ENCODE data around the gene ZNF30.

The ZNF30 gene

DNA sequence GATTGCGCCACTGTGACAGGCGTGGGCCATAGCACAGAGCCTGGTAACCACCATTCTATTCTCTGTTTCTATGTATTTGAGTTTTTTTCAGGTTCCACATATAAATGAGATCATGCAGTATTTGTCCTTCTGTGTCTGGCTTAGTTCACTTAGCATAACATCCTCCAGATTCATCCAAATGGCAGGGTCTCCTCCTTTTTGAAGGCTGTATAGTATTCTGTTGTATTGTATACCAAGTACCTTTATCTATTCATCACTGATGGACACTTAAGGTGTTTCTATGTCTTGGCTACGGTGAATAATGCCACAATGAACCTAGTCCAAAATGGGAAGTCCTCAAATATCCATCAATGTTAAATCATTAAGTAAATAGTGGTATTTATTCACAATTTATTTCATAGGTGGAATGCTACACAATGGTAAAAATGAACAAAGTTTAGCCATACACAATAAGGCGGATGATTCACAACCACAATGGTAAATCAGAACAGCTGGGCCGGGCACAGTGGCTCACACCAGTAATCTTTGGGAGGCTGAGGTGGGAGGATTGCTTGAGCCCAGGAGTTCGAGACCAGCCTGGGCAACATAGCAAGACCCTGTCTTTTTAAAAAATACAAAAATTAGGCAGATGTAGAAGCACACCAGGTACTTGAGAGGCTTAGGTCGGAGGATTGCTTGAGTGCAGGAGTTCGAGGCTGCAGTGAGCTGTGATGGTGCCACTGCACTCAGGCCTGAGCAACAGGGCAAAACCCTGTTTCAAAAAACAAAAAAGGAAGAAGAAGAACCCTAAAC, 65.0 kb downstream of the ZNF30 start:
- TF ChIP-seq GATA3 (IDR thresholded peaks at IDR 0.05; ENCODE audit: low read depth, low read length), result no peak
- no peak for TF ChIP-seq GATA2 (IDR thresholded peaks at IDR 0.05; ENCODE audit: low read depth, low read length)

DNA sequence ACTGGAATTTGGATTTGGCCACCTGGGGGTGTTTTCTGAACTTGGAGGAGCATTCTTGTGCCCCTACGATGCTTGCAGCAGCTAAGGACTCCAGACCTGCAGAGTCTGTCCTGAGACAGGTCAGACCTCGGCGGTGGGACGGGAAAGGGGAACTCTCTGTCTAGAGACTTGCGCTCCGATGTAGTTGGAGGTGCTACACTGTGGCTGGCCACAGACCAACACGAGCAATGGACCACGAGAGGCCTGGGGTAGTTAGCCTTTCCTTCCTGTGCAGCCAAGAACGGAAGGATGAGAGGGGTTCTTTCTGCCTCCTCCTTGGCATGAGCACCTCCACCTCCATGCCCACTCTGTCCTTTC, 67.6 kb downstream of the ZNF30 start:
- TF ChIP-seq GATA2 (IDR thresholded peaks at IDR 0.05; ENCODE audit: low read depth, low read length) (no peak), GATA3 (IDR thresholded peaks at IDR 0.05; ENCODE audit: low read depth, low read length) (no peak)
